Stimulated activated CD8-positive, alpha-beta memory T cell treated with anti-CD3 and anti-CD28 coated beads, Interleukin-12 subunit alpha, Interleukin-12 subunit beta, amount 100 ng/mL, for 4 hours (primary cell): ENCODE measurements around the gene ERCC3.
"Not testable (repeated sequence)": the region's sequence is repeated elsewhere in the genome, so short reads cannot be mapped to it uniquely, and the experiment has no call there.

ENCODE experiments used
- DNase-seq: peaks from one replicate; pipeline ENCODE4 v3.0.0-alpha.2; 2020; ENCODE audit warnings: low read depth

Gene ERCC3

DNA sequence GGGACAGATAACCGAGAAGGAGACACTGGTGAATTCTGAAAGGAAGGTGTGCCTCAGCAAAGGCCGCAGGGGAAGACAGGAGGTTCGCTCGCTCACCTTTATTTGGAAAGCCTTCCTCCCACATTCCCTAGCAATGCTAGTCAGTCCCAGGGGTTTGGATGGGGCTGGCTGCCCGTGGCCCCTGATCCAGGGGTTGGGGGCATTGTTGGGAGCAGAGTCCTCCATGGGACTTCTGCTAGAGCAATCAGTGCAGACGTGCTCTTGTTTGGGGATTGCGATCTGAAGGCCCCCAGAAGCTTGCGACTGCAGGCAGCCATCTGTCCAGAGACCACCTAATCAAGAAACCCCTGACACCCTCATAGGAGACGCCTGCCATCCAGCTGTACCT lies 67.8 kb downstream of the ERCC3 start:
- DNase-seq = no peak

DNA sequence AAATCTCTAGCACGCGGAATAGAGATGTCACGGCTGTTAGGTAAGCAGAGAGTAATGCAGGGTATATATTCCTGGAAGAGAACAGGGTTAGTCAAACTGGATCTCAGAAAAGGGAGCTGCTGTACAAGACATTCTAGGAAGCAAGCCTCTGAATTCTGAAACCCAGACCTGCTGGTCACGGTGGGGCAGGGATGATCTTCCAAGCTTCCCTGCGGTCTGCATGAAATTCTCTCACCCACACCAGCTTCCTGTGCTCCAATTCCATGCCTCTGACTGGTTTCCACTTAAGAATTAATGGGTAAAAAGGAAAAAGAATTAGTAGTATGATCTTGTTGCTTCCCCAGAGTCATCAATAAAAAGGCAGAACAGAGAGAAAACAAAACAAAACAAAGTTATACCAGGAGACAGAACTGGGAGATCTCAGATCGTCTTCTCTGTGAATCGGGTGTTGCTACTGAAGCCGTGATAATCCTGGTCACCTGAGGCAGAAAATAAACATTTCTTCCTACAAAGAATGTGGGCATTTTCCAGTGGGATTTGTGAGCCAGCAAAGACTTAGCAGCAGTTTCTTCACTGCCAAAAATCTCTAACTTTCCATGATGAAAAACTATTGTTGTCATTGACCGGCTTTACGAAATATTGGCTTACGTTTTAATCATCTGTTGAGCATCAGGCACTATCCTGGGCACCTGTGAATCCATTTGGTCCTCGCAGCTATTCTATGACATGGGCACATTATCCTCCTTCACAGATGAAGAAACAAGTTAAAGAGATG lies 68.6 kb downstream of the ERCC3 start:
- DNase-seq = no peak

DNA sequence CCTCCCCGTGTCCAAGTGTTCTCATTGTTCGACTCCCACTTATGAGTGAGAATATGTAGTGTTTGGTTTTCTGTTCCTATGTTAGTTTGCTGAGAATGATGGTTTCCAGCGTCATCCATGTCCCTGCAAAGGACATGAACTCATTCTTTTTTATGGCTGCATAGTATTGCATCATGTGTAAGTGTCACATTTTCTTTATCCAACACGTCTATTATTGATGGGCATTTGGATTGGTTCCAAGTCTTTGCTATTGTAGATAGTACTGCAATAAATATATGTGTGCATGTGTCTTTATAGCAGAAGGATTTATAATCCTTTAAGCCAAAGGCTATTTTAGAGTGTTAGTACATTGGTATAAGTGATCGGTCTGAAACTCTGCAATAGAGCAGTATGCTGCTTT lies 69.8 kb downstream of the ERCC3 start:
- DNase-seq = not testable (repeated sequence)

DNA sequence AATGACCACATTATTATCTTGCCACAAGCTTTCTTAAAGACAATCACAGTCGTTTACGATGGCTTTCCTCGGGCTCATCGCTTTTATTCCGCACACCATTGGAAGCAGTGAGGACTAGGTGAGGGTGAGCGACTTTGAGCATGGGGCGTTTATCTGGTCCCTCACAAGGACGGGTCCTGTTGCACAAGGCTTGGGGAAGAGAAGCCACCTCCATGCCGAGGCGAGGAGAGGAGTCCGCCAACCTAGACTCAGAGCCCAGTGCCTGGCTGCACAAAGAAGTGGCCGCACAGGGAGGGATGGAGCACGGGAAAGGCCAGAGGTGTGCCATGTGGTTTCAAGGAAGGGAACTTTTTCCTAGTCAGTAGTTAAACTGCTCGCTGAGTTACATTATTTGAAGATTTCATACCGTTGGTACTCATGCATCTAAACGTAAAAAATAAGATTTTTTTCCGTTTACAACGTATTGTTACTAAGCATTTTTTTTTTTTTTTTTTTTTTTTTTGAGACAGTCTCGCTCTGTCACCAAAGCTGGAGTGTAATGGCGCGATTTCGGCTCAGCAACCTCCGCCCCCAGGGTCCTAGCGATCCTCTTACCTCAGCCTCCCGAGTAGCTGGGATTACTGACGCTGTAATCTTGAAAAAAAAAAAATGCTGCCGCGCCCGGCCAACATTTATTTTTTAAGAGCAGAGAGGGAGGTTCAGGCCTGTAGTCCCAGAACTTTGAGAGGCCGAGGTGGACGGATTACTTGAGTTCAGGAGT lies 73.0 kb downstream of the ERCC3 start:
- no peak for DNase-seq

DNA sequence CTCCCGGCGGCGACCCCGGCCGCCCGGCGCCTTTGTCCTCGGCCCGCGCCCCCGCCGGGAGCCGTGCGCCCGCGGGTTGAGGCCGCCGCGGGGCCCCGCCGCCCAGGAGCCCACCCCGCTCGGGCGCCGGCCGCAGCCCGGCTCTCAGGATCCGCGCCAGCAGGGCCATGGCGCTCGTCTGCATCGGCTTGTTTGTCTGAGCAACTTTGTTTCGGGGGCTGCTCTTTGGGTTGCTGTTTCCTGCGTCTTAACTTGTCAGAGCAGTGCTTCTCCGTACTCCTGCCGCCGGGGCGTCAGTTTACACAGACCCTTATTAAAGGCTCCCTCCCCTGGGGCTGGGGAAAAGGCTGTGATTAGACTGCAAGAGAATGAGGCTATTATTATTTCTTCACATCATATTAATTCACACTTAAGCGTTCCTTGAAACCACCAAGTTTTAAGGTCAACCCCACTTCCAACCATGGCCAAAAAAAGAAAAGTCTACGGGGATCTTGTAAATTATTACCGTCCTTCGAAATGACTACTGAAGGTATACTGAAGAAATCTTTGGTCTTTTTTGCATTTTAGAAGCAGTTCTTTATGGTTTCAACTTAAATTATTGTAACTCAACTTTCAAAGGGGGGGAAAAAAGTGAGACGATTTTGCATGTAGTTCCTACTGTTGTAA lies 73.7 kb downstream of the ERCC3 start, which contains the start of gene CYP27C1:
CYP27C1 (minus strand) TSS at position 198 of the 666 bp plus-strand sequence; CDS start at position 169, 29 bp downstream.
- DNase-seq = no peak

DNA sequence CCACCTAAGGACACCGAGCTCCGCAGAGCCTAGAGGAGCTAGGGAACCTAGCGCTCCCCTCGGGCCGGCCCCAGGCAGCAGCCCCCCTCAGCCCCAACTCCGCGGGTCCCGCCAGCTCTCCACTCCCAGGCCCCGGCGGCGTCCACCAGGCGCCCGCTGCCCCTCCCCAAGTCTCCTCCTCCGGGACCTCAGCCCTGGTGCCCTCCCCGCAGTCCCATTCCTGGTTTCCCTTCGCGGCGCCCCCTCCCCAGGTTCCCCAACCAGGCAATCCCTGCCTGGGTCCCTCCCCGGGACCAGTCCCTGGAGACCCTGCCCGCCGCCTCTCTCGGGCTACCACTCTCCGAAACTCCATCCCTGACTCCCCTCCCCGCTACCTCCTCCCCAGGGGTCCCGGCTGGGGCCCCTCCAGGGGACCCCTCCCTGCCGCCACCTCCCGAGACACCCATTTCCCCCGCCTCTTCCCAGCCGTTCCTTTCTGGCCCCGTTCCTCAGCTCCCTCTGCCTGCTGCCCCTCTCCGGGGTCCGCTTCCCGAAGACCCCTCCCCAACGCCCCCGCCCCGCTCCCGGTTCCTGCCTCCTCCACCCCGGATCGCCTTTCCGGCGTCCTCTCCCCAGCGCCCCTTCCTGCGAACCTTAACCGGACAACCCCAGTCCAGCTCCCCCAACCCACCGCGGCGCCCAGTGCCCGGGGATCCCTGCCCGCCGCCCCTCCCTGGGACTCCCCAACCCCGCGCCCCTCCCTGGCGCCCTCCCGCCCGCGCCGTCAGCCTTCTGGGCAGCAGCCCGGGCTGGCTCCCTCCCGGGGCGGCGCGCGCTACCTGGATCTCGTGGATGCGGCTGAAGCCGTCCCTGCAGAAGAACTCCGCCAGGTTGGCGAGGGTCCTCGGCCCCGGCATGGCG lies 74.5 kb downstream of the ERCC3 start:
- no peak for DNase-seq

DNA sequence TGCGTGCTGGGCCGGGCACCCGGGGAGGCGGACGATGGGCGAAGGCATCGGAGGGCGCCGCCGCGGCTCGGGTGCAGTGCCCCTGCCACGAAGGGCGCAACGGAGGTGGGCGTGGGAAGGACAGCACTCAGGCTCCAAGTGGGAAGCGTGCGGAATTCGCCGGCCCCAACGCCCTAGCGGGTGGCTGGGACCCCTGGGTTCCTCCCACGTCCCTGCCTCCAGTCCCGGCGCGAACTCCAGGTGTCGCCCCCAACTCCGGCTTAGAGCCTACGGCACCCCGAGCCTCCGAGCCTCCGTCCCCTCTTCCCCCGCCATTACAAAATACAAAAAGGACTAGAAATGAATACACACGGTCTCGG lies 75.2 kb downstream of the ERCC3 start:
- DNase-seq = no peak

DNA sequence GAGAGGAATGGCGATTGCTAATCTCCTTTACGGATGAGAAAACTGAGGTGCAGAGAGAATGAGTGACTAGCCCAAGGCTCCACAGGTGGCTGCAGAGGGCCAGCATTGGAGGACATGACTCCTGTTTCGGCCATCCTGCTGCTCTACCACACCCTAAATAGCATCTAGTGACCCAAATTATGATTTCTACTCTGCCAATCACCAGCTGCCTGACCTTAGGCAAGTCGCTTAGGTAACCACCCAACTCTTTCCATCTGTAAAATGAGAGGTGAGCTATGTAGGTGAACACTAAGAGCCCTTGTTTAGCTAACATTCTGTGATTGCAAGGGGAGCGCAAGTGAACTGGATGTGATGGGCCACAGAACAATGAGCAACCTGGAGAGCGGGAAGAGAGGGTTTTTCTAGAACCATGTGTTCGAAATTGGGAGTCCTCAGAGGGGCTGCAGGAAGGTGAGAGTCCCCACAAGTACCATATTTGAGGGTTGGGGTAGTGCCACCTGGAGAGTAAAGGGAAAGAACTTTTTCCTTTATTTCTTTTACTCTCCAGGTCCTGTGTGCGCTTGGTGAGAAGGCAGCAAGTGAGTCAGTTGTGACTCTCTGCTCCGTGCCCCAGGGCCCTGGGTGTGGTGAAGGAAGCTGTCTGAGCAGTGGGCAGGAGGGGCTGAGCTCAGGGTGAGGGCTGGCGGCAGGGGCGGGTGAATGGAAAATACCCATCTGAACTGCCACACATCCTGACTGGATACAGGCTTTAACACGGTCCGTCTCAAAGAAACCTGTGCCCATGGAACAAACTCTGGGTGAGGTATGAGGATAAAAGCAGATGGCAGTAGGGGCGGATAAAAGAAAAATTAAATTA lies 76.2 kb downstream of the ERCC3 start:
- no peak for DNase-seq

DNA sequence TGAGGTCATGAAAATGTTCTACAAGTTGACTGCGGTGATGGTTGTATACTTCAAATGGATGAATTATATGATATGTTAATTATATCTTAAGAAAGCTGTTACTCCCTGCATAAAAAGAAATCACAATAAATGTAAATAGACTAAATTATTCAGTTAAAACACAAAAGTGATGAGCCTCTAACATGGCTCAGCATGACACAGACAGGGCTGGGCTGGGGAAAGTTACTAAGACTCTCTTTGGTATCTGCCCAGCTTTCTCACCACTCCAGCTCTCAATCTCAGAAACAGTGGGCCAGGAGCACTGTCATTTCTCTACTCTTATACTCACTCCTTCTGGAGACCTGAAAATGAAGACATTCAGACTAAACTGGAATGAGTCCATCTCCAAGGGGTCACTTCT lies 77.4 kb downstream of the ERCC3 start:
- no peak for DNase-seq

DNA sequence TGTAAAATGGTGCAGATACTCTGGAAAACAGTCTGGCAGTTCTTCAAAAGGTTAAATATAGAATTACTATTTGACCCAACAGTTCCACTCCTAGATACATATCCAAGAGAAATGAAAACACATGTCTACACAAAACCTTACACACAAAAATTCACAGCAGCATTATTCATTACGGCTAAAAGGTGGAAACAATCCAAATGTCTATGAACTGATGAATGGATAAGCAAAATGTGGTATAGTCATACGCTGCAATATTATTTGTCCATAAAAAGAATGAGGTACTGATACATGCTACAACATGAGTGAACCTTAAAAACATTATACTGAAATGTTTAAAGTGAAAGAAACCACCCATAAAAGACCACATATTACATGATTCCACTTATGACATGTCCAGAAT lies 77.8 kb downstream of the ERCC3 start:
- no peak for DNase-seq

DNA sequence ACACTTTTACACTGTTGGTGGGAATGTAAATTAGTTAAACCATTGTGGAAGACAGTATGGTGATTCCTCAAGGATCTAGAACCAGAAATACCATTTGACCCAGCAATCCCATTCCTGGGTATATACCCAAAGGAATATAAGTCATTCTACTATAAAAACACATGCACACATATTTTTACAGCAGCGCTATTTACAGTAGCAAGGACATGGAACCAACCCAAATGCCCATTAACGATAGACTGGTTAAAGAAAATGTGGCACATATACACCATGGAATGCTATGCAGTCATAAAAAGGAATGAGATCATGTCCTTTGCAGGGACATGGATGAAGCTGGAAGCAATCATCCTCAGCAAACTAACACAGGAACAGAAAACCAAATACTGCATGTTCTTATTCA lies 79.7 kb downstream of the ERCC3 start:
- DNase-seq = not testable (repeated sequence)

DNA sequence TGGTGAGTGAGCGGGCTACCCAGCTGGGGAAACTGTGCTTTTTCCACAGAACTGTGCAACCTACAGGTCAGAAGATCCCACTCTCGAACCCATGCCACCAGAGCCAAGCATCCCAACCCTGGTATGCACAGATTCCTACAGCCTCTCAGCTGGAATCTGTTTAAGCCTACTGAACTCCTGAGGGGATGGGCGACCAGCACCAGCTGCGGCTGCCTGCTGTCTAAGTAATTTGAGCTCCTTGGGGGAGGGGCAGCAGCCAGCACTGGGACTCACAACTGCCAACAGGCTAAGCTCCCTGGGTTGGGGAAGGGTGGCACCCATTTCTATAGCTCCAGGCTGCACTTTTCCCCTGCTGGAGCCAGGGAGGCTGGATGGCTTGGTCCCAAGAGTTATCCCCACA lies 85.6 kb downstream of the ERCC3 start:
- no peak for DNase-seq
